Activated CD4-positive, alpha-beta T cell treated with anti-CD3 and anti-CD28 coated beads for 4 hours (primary cell): ENCODE data around the gene CACNG7.

ENCODE experiments used
- DNase-seq, 2 donors: peaks; one replicate each; pipeline ENCODE4 v3.0.0-alpha.2; 2020

Gene CACNG7

GRCh38 chr19:53983457-53984289 lies 74.6 kb downstream of the CACNG7 start:
- DNase-seq = no peak

- DNase-seq = no peak
Observed at GRCh38 chr19:53985863-53986262, 76.8 kb downstream of the CACNG7 start.

- no peak for DNase-seq
Observed at GRCh38 chr19:53988981-53989380, 79.9 kb downstream of the CACNG7 start.

GRCh38 chr19:53989600-53990533 lies 80.8 kb downstream of the CACNG7 start:
- DNase-seq = no peak

- no peak for DNase-seq
Observed at GRCh38 chr19:53991224-53992113, 82.4 kb downstream of the CACNG7 start, which contains the start of gene CACNG6. Gene CACNG6, plus strand, starts transcription at chr19:53991637. Its CDS starts 1,241 bp downstream, at chr19:53992878.

GRCh38 chr19:53992211-53992610 lies 83.1 kb downstream of the CACNG7 start:
- no peak for DNase-seq

- DNase-seq = no peak
Observed at GRCh38 chr19:53992815-53993214, 83.7 kb downstream of the CACNG7 start.

- DNase-seq = no peak
Observed at GRCh38 chr19:53993448-53993847, 84.4 kb downstream of the CACNG7 start.
